Dermis microvascular lymphatic vessel endothelial cell (primary cell): Measurements from ENCODE around the gene APP. TPM values are rescaled to one million over a fixed set of nuclear protein-coding genes. Genes with fewer than 3 reads are reported as not detected.
A peak's percentile ranks its signal among the peaks of the same experiment; 100 is the strongest.
"Not testable (repeated sequence)": the region's sequence is repeated elsewhere in the genome, so short reads cannot be mapped to it uniquely, and the experiment has no call there.

Experiments
- DNase-seq, 2 donors: peaks; one replicate each; pipeline versions ENCODE4 v3.0.0 to v3.0.0-alpha.2; 2010; ENCODE audit warnings: low read depth in 2 of 2
- total RNA-seq: library from RNA; depleted of rRNA; stranded (reverse); fragments of >200 nt; gene quantifications from 2 replicates; pipeline ENCODE4 v1.2.1, GENCODE V29; 2014

The APP gene
- total RNA-seq, 1 donor from 2014 or later, result 603 TPM

GRCh38 chr21:26164311-26164710, 6.3 kb downstream of the APP start:
- no peak for DNase-seq

- no peak for DNase-seq
Observed at GRCh38 chr21:26162081-26162480, 8.5 kb downstream of the APP start.

DNA sequence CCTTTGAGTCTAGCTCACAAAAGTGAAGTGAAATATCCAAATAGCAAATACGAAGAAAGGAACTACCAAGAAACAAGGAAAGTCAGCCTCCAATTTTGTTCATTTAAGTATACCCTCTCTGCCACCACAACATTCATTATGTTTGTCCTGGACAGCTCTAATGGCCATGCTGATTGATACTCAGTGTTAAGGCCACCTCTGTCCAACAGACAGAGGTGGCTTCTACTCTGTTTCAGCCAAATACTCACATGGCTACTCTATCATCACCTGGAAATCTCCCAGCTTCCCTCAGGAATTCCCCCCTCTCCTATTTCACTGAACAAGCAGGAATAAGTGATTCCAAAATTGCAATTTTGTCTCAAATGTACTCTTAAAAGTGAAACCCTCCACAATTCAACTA, 10.7 kb downstream of the APP start:
- DNase-seq, result peak; percentile 34 to 46

DNA sequence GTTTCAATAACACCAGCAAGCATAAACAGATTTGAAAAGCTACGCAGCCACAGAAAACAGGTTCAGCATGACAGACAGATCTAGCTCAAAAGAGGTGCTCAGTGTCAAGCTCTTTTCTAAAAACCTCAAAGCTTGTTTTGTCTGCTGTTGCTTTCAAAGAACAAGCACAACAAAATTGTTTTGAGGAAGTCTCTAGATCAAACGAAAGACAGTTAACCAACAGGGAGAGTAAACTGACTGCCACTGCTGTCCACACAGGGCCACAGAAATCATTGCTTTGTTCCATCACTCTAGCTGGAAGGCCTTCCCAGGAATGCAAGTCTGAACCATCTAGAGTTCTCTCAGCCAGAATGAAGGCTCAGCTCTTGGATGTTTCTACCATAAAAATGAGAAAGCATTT, 12.8 kb downstream of the APP start:
- DNase-seq, result no peak

DNA sequence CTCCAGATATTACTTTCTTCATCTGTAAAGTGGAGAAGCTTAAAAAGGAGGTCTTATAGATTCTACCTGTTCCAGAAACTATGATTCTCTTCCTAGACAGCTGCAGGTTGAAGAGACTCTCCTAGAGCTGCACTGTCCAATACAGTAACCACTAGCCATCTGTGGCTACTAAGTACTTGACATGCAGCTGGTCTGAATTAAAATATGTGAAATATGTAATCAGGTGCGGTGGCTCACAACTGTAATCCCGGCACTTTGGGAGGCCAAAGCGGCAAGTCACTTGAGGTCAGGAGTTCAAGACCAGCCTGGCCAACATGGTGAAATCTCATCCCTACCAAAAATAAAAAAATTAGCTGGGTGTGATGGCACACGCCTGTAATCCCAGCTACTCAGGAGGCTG, 15.8 kb downstream of the APP start:
- DNase-seq, result no peak

DNA sequence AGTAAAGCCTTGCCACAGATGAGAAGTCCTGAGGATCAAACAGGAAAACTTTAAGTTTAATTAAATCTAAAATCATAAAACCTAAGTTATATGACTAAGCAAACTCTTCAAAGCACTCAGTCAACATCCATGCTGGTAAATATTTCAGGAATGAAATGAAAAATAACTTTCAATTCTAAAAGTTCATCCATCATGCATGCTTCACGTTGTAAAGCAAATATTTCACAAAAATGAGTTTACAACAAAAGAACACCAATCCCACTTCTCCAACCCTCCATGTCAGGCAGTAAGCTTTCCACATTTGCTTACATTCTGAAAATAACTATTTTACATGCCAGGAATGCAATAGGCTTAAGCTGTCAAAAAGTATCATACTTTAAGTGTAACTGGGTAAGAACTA, 16.8 kb downstream of the APP start:
- no peak for DNase-seq

DNA sequence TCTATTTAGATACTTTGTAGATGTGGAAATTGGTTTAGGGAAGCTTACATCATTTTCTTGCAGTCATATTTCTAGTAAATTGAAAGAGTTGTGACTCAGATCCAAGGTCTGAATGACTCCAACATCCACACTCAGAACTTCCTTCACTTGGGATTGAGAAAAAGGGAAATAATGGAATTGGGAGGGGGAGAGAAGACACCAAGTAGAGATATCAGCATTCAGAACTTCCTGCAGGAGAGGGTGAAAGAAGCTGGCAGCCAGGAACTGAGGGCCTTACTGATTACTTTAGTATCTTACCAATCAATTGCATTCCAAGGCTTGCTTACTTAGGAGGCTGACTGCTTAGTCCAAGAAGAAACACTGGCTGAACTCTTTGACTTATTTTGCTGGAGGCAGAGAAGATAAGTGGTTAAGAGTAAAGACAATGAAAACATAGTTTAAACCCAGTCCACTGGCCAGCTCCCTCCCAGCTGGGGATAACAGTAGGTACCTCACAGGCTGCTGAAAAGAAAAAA, 21.7 kb downstream of the APP start:
- DNase-seq, result peak in 1 of 2 donors; percentile 36

DNA sequence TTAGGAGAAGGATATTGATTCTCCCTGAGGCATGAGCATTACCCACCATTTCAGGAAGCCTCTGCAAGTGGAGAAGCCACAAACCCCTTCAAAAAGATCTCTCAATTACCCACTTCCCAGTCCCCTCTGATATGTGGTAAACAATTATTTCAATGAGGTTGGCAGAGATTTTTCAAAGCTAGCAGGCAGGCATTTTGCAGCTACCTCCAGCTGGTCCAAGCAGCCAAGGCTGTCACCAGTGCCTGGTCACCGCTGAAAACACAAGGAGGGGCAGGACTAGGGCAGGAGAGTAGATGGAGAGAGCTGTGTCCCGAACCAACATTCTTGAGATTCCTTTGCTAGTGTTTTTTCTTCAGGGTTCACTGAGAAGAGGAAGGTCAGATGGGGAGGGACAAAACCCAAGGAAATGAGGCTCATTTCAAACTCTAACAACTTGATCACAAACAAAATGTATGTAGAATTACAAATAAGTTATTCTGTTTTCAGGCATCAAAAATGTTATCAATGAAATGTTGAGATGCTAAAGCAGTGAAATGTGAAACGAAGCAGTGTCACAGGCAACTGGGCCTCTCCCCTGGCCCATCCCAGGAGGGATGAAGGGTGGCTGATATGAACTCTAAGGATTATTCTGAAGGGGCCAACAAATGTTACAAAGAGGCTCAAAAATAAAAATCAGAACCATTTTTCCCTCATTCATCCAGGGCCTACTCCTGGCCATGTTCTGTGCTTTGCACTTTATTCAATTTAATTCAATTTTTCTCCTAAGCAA, 22.3 kb downstream of the APP start:
- peak in 1 of 2 donors; percentile 53 for DNase-seq

GRCh38 chr21:26147535-26147934, 23.0 kb downstream of the APP start:
- peak in 1 of 2 donors; percentile 21 for DNase-seq

- no peak for DNase-seq
Observed at GRCh38 chr21:26146681-26147080, 23.9 kb downstream of the APP start.

GRCh38 chr21:26144031-26144430, 26.5 kb downstream of the APP start:
- no peak for DNase-seq

GRCh38 chr21:26142363-26142762, 28.2 kb downstream of the APP start:
- DNase-seq, result no peak

GRCh38 chr21:26140926-26141325, 29.6 kb downstream of the APP start:
- DNase-seq, result no peak

GRCh38 chr21:26140164-26140579, 30.4 kb downstream of the APP start:
- DNase-seq, result peak; percentile 77 to 99

- no peak for DNase-seq
Observed at GRCh38 chr21:26138615-26139257, 31.8 kb downstream of the APP start.

- peak in 1 of 2 donors; percentile 50 for DNase-seq
Observed at GRCh38 chr21:26137379-26138060, 33.0 kb downstream of the APP start.

DNA sequence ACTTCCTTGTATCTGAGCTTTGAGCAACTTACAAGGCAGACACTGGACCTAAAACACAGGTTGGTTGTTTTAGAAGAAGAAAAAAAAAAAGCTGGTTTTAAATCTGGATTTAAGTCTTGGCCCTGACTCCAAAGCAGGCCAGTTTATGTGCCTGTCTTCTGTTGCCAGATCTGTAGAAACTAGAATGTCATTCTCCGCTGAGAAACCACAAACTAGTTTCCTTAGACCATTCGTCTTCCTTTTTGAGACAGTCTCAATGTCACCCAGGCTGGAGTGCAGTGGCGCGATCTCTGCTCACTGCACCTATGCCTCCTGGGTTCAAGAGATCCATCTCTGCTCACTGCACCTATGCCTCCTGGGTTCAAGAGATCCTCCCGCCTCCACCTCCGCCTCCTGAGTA, 33.9 kb downstream of the APP start:
- no peak for DNase-seq

DNA sequence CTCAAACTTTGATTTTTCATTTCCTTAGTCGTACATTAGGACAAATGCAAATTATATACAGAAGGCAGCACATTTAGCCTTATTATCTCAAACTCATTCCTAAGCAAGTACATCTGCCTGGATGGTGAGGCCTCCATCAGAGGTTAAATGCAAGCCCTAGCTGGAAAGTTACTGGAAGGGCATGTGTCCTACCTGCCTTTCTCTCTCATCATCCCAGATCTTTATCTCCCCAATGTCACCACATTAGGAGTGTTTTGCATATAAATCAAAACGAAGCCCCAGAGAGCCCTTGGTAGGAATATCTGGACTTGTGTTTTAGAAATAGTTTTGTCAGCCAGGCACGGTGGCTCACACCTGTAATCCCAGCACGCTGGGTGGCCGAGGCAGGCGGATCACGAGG, 35.0 kb downstream of the APP start:
- DNase-seq, result no peak

DNA sequence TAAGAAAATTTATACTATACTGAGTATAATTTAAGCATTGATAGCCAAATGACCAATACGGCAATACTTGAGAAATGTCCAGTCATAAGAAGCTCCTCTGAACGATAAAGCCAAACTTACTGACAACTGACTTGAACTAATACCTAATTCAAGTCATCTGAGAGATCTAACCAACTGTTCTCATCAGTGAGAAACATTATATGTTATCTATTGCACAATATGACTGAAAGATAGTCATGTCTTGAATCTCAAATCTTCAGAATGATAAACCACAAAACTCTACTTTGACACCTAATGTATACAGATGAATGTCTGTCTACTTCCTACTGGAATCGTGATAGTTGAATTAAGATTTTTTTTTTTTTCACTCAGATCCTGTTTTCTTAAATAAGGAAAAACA, 39.0 kb downstream of the APP start:
- DNase-seq, result no peak

DNA sequence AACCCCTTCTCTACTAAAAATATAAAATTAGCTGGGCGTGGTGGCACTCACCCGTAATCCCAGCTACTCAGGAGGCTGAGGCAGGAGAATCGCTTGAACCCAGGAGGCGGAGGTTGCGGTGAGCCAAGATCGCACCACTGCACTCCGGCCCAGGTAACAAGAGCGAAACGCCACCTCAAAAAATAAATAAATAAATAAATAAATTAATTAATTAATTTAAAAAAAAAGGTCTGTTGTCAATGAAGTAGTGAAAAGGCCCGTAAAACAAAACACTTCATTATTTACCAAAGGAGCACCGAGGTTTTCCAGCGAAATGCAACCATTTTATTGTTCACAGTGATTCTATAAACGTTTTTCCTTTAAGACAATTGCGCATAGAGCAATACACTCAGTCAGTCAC, 39.5 kb downstream of the APP start:
- DNase-seq, result not testable (repeated sequence)

DNA sequence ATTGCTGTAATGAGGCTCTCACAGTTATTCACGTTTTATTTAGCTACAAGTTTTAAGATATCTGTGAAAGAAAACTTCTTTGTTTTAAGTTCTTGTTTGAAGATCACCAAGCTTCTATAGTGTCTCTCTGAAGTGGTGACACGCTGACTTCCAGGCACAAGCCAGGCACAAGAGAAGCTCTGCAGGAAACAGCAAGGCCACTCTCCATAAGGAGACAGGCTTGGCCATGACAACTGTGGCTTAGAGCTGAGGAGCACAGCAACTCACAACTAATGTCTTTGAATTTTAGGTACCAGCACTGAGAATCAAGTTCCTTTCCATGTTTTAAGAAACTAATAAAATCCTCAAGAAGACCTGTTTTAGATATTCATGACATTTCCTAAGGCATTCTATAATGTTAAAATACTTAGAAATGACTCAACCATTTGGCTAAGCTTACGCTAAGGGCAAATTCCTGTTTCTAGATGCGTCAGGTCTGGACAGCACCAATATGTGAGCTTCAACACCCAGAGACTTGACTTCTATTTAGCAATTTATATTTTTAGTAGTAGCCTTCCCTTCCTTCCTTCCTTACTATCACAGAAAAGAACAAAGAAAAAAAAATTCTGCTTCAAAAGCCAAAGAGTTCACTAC, 40.2 kb downstream of the APP start:
- peak in 1 of 2 donors; percentile 60 for DNase-seq

DNA sequence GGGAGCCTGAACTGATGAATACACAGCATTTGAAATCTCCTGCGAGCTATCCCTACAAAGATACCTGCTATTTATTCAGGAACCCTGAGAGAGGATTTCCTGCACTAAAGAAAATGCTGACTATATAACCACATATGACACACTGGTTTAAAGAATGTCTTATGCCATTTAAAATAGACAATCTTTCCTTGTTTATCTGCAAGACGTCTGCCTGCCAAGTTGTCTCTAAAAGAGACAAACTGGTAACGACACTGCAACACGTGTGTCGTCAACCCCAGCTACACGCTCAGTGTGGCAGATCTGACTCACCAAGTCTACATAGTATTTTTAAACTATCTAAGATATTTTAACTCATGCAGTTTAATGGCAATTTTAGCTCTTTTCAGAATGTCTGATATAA, 42.7 kb downstream of the APP start:
- peak; percentile 36 to 65 for DNase-seq
